Tongue (tissue), 2 donors: Measurements from ENCODE around the gene SFN. TPM values are rescaled to one million over a fixed set of nuclear protein-coding genes. Genes with fewer than 3 reads are reported as not detected.
"Not testable (repeated sequence)": the region's sequence is repeated elsewhere in the genome, so short reads cannot be mapped to it uniquely, and the experiment has no call there.

ENCODE experiments used
- DNase-seq: peaks from one replicate; pipeline ENCODE4 v3.0.0-alpha.2; 2015
- total RNA-seq: library from RNA; depleted of rRNA; stranded (reverse); fragments of >200 nt; gene quantifications from one replicate; pipeline ENCODE4 v1.2.3, GENCODE V29; 2014

Gene SFN
- total RNA-seq, 1 donor from 2014 or later: 66.7 TPM

DNA sequence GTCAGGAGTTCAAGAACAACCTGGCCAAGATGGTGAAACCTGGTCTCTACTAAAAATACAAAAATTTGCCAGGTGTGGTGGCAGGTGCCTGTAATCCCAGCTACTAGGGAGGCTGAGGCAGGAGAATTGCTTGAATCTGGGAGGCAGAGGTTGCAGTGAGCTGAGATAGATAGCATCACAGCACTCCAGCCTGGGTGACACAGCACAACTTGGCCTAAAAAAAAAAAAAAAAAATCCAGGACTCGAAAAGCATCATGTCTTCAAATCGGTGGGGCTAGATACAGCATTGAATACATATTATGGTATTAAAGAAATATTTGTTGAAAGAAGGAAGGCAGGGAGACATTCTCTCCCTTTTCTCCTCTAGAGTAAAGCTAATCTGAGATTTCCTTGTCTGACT, 10.1 kb downstream of the SFN start:
- DNase-seq: not testable (repeated sequence)

DNA sequence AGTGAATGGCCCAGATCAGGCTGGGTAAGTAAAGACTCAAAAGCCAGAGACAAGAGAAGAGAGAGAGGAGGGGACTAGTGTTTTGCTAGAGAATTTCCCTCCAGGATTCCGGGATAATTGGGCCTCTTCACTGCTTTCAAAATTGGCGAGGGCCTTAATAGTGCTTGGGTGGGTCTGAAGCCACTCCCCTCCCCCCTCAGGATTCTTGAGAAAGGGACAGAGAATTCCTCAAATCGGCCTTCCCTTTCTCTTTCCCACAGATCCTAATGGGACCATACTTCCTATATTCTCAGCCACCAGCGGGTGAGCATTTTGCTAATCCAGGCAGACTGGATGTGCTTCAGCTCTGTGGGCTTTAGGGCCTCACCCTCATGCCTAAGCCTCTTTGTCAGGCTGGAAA, 11.9 kb downstream of the SFN start:
- no peak for DNase-seq

DNA sequence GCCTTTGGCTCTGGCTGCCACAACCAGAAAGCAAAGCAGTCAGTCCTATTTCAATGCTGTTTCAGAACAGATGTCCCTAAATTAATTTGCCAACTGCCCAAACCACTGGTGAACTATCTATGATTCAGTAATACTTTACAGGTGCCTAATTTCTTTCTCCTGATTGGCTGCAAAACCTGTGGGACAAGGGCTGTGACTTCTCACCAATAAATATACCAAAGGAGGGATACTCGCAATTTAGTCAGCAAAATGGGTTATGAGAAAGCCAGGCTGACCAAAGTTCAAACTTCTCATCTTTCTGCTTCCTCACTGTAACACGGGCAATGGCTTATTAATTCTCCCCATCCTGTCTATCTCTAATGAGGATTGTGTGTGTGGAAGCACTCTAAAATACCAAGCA, 14.4 kb downstream of the SFN start:
- no peak for DNase-seq

DNA sequence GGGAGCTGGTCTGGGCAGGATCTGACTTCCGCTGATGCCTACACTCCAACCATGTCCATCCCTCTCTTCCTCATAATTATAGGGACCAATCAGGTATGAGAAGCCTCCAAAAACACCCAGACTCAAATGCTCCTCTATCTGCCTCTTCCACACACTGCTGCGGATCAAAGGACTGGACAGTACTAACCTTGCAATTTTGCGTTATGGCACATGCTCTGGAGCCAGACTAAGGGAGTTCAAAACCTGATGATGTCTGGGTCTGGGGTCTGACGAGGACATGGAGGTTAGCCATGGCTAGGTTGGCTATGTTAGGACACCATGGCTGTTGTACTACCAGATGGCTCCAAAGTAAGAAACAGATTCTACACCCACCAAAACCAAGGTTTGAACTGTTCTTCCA, 16.8 kb downstream of the SFN start:
- DNase-seq: no peak

DNA sequence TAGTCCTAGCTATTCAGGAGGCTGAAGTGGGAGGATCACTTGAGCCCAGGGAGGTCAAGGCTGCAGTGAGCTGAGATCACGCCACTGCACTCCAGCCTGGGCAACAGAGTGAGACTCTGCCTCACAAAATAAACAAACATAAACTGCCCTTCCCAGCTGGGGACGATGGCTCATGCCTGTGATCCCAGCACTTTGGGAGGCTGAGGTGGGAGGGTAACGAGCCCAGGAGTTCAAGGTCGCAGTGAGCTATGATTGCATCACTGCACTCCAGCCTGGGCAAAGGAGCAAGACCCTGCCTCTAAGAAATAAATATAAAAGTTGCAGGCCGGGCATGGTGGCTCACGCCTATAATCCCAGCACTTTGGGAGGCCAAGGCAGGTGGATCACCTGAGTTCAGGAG, 18.7 kb downstream of the SFN start:
- not testable (repeated sequence) for DNase-seq

DNA sequence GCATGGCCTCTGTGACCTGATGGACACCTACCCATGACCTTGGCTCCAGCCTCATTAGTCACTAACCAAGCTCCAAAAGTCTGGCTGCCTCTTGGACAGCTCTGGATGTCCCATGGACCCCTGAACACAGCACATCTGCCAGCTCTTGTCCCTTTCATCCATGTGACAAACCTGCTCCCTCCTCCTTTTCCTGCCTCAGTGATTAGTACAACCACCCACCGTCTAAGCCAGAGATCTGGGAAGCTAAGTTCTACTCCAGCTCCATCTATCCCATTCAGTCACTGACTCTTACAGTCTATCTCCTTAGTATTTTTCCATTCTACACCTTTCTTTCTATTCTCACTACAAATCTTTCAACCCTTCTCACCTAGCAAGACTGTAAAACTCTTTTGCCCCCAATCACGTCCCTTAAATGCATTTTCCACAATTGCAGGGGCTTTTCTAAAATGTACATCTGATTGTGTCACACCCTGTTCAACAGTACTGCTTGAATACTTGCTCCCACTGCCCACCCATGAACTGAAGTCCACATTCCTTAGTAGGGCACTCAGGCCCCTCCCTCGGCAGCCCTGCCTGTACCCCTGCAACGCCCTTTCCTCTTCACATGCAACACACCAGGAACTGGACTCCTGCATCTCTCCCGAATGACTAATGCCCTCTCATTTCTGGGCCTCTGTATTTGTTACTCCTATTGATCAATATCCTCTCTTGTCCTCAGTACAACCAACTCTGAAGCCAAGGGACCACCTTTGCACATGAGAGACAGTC, 19.9 kb downstream of the SFN start:
- no peak for DNase-seq

DNA sequence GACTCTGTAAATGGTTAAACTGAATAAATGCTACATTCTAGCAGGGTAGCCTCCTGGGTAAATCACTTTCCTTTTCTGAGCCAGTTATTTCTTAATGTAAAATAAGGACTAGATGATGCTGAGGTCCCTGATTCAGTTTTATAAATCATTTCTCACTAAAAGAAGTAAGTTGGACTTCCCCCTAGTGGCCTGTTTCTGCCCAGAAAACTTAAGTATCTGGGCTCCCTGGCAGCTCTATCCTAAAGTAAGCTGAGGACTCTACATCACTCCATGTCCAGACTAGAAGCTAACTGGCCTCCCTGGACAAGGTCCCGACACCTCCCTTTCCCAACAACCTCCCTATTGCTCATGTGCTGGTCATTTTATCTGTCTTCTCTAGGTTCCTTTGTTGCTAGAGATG, 24.2 kb downstream of the SFN start:
- DNase-seq: peak; percentile 31

DNA sequence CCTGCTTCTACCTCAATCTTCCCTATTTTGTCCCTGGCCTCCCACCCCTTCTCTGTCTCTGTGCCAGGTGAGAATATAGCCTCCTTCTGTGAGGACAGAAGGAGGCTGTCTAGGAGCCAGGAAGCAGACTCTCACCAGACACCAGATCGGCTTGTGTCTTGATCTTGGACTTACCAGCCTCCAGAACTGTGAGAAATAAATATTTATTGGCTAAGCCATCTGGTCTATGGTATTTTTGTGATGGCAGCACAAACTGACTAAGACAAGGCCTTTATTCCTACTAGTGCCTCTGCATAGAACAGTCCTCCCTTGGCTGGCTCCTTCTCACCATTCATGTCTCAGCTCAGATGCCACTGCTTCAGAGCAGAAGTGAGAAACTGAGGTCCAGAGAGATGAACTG, 25.3 kb downstream of the SFN start:
- DNase-seq: no peak

DNA sequence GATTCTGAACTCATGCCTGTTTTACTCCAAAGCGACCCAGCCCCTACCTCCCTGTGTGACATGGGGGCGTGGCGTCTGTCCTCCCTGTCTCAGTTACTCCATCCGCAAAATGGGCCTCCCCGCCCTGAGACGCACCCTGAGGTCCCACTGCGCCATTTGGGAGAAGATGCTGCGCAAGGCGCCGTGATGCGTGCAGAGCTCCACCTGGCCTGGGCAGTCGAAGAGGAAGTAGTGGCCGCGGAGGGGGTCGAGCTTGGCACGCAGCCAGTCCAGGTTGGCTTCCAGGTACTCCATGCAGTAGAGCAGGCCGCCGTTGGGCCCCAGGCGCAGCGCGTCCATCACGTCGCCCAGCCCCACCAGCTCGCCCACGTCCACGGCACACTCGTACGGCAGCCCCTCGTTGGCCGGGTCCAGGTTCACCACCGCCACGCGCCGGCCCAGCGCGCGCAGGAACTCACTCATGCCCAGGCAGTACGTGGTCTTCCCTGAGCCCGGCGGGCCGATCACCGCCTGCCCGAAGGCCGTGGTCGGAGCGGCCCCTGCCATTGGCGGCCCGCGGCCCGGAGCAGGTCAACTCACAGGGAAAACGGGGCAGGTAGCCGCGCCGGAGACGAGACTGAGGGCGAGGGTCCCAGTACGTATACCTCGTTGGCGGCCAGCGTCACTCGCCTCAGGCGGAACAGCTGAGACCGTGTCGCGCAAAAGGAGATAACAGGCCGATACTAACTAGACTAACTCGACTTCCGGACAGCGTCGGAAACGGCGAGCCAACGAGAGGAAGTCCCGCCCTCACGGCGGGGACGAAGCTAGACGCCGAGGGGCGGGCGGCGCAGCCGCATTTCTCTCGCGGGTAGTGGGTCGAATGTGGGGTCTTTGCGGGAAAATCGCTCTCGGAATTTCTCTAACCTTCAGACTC, 26.9 kb downstream of the SFN start, which contains the start of gene GPN2:
Gene GPN2 (minus strand): TSS at position 733 of the 916 bp plus-strand sequence. CDS start 187 bp downstream, at position 546.
- peak; percentile 90 for DNase-seq

DNA sequence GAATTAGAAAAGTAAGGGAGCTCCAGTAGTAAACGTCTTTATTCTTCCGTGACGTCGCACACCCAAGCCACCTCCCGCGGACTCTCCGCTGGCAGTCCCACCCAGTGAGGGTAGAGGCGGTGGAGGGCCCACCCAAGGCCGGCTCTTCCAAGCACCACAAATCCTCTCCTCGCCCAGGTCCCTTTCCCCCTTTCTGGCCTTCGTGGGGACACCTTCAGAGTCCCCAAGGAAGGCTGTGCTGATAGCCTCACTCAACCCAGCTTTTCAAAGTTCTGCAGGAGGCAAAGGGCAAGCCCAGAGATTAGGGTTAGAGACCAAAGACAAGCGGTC, 27.5 kb downstream of the SFN start:
- DNase-seq: no peak

DNA sequence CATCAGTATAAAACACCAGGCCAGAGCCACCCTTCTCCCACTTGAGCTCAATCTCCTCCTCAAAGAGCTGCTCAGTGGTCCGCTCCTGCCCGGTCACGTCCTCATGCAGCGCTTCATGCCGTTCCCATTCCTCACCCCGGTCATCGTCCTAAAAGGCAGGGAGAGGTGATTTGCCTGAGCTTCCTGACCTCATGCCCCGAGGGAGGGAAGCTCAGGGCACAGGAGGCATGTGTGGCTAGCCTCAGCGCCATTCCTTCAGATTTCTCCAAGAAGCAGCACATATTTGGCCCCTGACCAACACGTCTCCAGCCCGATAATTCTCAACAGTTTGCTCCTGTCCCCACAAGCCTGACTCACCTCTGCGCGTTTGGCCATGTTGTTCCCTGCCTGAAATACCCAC, 31.3 kb downstream of the SFN start:
- DNase-seq: no peak

DNA sequence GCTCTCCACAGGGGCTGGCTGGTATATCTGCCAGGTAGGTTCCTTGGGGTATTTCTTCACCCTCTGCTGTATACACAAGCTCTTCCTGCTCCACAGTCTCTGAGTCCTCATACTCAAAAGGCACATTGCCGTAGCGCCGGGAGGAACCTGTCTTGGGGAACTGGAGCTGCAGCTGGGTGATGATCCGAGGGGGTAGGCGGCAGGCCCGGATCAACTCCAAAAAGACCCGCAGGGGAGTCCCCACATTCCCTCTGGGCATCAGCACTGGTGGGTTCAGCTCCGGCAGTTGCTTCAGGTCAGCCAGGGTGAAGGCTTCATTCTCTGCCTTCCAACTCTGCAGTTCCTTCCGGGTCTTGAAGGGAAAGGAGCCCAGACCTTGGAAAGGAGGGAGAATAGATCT, 34.4 kb downstream of the SFN start:
- DNase-seq: no peak

DNA sequence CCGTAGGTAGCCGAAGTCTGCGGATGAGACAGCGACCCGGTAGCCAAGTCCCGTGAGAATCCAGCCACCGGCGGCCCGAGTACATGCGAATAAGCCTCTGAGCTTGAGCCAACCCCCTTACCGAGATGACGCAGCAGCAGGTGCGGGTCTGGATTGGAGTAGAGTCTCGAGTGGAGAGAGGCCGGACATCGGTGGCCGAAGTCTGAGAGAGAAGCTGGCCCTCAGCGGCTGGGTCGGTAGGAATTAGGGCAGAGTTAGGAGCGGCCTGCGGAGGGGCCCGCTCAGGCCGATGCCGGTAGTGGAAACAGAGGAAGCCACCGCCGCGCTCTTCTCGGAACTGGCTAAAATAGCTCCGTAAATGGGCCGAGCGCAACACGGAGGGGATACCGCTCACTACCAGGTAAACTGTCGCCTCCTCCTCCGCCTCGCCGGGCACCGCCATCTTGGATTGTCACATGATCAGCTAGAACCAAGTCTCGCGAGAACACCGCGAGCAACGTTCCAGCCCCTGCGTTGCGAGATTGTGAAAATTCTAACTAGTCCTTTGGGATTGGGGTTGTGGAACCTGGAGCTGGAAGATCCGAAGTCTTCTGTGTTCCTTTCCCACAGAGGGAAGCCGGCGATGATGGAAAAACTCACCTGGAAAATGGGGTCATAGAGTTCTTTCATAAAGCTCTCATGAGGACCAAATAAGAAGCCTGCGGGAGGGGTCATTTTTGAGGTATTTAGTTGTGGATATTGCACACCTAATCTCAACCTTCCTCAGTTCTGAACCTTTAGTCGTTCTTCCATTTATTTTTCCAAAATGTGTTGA, 37.3 kb downstream of the SFN start, which contains the start of gene GPATCH3:
Gene GPATCH3 (minus strand): TSS at position 467 of the 814 bp plus-strand sequence. CDS start 25 bp downstream, at position 442.
- peak; percentile 97 for DNase-seq

DNA sequence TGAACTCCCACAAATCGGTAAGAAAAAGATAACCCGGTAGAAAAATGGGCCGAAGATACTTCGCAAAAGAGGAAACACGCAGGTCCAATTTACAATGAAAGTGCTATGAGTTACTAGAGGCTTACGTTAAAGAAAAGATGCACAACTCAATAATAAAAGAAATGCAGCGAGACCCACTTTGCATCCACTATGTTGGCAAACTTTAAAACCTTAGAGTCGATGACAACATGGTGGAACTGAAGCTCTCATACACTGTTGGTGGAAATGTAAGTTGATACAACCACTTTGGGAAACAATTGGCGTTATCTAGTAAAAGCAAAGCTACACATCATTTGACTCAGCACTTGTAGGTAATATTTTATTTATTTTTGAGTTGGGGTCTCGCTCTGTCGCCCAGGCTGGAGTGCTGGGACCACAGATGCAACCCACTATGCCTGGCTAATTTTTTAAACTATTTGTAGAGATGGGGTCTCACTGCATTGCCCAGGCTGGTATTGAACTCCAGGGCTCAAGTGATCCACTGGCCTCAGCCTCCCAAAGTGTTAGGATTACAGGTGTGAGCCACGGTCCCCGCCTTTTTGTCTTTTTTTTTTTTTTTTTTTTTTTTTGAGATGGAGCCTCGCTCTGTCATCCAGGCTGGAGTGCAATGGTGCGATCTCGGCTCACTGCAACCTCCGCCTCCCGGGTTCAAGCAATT, 38.0 kb downstream of the SFN start:
- DNase-seq: no peak

DNA sequence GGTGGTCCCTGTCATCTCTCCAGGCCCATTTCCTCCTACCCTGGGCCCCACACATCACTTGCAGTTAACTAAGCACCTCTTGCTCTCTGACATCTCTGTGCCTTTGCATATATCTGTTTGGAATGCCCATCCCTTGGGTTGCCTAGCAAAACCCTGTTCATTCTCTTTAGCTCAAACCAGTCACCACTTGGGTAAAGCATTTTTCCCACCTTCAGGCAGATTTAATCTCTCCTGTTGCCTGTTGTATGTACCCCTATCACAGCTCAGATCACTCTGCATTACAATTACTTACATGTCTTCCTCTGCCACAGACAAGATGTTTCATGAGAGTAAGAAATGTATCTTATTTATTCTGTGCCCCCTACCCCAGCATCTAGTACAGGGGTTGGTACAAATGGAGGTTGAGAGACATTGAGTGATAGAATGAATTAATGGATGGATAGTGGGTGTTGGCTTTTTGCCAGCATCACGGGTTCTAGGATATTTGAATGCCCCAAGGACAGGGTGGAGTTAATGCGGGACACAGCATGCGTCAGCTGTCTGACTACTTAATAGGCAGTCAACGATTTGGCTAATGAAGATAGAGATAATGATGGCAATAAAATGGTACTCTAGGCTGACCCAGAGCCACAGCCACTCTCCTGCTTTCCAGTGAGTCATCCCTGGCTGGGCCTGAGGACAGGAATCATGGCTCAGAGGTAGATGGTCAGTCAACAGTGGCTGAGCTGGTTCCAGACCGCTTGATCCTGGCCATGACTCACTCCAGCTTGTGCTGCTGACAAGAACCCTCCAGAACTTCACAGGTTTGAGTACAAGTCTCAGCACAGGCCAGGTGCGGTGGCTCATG, 44.3 kb downstream of the SFN start:
- DNase-seq: no peak

DNA sequence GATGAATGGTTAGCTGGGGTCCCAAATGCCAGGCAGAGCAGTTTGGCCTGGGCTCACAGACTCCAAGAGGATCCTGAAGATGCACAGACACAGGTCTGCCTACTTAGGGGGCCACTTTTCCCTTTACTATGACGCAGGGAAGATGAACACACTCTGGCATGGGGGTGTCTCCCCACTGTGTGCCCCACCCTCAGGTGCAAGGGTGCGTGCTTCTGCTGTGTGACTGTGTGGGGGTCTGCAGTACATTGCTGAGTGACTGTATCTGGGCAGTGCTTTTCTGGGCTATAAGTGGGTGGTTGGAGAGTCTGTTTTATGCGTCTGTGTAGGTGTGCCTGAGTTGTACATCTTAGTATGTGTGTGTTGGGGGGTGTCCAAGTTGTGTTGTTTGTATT, 47.0 kb downstream of the SFN start:
- DNase-seq: no peak

DNA sequence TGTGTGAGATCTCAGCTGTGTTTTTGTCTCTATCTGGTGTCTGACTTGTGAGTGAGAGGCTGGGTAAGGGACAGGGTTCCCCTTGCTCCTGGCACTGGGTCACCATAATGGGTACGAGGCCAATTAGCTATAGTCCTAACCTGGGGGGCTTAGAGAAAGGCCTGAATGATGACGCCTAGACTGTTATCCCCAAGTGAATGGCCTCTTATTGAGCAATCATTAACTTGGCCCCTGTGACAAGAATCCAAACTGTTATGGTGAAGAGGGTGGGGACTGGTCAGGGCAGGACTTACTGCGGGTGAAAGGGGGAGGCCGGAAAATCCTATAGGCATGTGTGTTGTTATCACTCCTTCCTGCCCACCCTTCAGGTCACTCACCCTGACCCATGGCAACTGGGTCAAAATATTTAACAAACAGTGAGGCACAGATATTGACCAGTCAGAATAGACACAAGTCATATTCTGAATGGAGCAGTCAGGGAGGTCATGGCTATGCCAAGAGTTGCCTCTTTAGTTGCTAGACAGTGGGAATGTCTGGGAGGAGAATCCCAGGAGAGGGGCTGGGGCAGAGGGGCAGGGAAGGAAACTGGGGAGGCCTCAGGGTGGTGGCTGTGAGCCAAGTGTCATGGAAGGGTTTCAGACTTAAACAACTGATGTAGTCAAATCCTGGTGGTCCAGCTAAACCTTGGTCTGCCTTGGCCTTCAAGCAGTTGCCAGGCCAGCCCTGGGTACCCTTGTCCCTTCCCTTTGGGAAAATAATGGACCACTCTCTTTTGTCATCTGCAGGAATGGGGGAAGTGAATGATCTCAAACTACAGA, 47.6 kb downstream of the SFN start:
- DNase-seq: no peak

DNA sequence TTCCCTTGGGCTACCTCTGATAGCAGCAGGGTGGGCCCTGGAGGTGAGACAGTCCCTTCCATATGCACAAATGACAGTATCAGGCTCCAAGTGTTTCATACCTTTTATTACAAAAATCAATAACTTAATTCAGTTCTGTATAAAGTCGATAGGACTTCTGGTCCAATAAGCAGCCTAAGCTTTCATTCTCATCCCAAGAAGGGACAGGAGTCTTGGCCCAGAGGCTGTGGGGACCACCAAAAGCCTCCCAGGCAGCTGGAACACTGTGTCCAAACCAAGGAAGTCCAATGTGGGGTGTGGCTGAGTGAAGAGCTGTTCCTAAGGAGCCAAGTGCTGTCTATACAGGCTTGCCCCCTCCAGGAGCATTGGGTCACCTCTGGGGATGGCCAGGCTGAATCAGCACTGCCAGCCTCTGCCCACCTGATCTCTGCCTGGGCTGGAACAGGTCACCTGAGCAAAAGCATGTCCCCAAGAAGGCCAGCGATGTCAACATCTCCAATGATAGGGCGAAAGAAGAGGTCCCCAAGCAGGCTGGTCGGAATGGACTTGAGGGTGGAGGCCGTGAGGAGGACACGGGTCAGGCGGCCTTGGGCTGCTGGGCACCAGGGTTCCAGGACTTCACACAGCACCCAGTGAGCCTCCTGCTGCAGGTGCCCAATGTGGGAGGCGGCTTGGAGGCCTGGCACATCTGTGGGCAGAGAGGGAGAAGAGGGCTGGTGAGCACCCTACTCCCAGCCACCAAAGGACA, 48.6 kb downstream of the SFN start:
- no peak for DNase-seq

DNA sequence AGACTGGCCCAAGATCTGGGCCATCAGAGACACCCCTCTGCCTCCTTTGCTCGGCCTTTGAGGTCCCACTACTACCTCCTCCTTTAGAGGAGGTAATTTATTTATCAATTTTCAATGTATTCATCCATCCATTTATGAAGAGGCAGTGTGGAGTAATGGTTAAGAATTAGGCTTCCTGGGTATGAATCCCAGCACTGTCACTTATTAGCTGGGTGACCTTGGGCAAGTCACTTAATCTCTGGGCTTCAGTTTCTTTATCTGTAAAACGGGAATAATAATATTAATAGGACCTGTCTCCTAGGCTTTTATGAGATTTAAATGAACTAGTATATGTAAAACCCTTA, 49.2 kb downstream of the SFN start:
- DNase-seq: no peak
